HG03039 (cell line): ENCODE data around the gene ACBD3.

Experiments
- ATAC-seq: cut with Tn5 transposase; IDR thresholded peaks from one replicate; pipeline ENCODE4 v1.9.1; 2021; ENCODE audit warnings: mild to moderate bottlenecking, moderate library complexity; ENCODE audit not compliant: unreplicated experiment

Gene ACBD3

DNA sequence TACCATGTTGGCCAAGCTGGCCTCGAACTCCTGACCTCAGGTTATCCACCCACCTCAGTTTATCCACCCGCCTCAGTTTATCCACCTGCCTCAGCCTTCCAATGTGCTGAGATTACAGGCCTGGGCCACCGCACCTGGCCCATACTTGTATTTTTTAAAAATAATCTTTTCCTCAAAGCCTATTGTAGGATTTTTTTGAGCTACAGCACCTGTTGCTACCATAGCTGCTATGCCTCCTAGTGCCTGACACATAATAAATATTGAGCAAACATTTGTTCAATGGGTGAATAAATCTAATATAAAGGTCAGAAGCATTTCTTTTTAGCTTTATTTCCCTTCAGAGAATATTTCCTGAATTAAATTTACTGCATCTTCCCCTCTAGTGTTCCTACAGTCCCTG lies 15.7 kb upstream of the ACBD3 start:
- no peak for ATAC-seq

DNA sequence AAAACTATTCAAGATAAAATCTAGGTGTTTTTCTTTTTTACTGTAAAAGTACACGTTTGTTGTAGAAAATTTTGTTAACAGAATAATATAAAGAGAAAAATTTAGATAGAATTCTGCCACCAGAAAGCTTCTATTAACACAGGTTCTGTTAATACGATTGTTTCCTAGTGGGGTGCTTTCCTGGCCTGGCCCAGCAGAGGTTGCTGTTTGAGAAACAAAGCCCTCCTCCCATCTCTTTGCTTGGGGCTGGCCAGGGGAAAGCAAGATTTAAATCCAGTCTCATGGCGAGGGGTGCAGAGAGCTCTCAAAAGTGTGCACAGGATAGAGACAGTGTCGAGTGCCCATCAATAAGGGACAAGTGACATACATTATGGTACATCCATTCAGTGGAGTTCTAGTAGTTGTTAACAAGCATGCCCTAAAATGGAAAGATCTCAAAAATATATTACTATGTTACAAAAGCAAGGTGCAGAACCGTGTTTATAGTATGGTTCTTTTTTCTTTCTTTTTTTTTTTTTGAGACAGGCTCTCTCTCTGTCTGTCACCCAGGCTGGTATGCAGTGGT lies 14.6 kb upstream of the ACBD3 start:
- no peak for ATAC-seq

DNA sequence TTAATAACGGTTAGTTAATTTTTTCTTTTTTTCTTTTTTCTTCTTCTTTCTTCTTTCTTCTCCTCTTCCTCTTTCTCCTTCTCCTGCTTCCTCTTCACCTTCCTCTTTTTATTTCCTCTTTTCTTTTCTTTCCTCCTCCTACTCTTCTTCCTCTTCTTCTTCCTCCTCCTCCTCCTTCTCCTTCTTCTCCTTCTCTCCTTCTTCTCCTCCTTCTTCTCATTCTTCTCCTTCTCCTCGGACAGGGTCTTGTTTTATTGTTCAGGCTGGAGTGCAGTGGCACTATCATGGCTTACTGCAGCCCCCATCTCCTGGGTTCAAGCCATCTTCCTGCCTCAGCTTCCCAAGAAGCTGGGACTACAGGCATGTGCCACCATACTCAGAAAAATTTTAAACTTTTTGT lies 13.4 kb upstream of the ACBD3 start:
- ATAC-seq: no peak

DNA sequence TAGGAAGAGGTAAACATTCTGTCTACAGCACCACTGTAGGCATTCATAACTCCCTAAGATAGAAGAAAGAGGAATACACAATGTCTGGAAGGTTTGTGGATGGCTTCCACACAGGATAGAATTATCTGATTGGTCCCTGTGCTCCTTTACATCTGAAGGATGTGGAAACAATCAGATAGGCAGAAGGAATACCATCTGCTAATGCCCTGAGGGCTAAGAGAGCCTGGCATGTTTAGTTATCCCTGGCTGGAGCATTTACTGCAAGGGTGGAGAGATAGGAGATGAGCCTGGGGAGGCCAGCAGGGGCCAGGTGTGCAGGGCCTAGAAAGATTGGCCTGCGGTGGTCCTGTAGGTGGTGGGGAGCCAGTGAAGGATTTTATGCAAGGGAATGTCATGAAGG lies 8.6 kb upstream of the ACBD3 start:
- no peak for ATAC-seq

DNA sequence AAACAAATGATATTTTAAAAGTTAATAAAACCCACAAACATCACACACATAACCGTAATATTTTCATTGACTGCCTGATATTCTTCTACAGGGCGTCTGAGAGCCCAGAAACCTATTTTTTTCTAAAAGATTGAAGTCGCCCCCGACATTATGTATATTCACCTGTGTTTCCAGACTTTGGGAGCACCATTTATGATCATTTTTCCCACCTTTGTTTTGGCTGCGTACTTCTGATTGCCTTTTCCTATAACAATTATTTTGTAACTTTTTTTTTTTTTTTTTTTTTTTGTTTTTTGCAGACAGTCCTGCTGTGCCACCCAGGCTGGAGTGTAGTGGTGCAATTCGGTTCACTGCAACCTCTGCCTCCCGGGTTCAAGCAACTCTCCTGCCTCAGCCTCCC lies 839 bp upstream of the ACBD3 start:
- ATAC-seq: no peak

DNA sequence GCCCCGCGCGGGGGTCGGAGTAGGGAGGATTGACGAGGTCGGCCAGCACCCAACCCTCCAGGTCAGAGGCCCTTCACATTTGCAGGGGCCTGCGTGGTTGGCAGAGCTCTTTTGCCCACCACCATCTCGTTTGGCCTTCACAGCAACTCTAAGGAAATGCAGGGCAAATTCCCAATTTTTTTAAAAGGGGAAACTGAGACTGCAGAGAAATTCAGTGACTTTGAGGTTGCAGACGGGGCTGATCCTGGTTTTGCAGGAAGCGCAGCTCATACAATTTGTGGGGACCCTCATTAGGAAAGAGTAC lies 430 bp upstream of the ACBD3 start:
- no peak for ATAC-seq

DNA sequence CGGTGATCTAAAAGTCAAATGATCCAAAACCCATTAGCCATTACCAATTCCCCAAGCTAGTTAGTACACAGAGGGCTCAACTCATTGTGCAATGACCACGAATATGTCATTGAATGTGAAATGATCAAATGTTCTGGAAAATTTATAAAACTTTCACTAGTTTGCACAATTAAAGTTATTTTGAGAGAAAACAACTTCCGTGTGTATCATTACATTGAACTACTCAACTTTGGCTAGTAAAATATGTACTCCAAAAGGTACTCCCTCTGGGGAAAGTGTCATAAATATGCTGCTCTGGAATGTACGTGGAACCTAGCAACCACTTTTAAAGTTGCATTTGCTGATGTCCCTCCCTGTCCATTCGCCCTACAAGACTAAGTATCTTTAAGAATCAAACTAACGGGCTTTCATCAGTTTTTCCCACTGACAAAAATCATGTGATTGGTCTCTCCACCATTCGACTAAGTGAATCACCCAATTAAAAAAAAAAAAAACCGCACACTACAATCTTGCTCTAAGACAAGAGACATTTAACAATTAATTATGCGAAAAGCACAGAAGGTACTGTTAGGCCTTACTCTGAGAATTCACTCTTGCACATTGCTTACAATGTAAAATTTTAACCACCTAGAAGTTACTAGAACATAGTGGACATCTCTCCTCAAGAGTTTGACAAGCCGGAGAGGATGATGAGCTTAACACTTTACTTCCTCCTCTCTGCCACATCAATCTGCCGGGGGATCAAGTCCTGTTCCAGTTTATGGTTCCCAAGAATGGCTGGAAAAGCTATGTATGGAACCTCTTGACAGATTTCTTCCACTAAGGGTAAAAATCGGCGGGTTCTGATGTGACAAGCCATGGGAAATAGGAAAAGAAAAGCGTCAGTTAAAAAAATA lies 1.2 kb downstream of the ACBD3 start:
- no peak for ATAC-seq

DNA sequence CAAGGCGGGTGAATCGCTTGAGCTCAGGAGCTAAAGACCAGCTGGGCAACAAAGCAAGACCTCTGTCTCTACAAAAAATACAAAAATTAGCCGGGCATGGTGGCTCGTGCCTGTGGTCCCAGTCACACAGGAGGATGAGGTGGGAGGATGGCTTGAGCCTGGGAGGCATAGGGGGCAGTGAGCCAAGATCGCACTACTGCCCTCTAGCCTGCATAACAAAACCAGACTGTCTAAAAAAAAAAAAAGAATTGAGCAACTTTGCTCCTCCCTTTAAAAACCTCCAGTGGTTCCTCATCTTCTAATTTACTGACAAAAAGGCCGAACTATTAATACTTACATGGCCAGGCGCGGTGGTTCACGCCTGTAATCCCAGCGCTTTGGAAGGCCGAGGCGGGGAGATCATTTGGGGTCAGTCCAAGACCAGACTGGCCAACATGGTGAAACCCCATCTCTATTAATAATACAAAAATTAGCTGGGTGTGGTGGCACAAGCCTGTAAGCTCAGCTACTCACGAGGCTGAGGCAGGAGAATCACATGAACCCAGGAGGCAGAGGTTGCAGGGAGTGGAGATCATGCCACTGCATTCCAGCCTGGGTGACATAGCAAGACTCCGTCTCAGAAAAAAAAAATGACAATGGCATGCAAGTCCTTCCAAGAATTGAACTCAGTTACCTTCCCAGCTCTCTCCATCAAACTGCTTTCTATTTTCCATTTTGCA lies 4.4 kb downstream of the ACBD3 start:
- ATAC-seq: no peak

DNA sequence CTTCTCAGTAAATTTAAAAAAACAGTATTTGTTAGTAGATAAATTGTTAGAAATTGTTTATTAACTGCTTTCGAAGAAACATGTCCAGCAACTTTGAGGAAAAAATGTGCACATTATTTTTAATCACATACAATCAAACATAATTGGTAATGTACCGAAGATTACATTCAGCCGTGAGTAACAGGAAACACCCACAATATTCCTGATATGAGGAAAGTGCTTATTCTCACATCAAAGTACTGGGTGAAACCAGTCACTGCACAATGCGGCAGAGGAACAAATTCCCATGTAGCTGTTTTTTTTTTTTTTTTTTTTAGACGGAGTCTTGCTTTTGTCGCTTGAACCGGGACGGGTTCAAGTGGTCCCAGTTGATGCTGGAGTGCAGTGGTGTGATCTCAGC lies 9.7 kb downstream of the ACBD3 start:
- ATAC-seq: no peak

DNA sequence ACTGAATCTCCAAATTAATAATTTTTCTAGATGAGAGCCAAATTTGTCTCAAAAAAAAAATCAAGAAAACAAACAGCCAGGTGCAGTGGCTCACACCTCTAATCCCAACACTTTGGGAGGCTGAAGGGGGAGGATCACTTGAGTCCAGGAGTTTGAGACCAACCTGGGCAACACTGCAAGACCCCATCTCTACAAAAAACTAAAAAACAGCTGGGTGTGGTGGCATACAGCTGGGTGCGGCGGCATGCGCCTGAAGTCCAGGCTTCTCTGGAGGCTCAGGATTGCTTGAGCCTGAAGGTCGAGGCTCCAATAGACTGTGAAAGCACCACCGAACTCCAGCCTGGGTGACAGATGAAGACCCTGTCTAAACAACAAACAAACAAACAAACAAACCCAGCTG lies 14.0 kb downstream of the ACBD3 start:
- no peak for ATAC-seq

DNA sequence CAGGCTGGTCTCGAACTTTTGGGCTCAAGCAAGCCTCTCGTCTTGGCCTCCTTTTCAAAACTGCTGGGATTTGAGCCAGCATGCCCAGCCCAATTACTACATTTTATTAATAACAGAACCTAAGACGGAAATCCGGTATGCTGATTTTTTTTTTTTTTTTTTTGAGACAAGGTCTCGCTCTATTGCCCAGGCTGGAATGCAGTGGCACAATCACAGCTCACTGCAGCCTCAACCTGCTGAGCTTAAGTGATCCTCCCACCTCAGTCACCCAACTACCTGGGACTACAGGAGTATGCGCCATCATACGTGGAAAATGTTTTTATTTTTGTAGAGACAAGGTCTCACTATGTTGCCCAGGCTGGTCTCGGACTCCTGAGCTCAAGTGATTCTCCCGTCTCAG lies 20.2 kb downstream of the ACBD3 start:
- ATAC-seq: no peak

DNA sequence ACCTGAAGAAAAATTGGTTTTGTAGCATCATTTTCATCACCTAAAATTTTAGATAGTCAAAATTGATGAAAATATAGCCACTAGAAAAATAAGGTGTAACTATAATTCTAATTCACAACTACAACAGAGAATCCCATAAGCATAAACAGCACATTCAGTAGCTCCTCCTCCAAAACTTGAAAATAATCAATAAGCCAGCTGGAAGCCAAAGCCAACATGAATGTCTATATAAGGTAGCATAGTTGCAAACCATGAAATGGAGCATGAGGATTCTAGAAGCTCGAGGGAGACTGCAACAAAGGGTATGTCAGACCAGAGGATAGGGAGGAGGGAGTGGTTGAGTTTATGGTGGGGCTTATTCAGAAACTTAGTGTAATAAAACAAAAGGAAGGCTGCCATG lies 22.4 kb downstream of the ACBD3 start:
- ATAC-seq: no peak

DNA sequence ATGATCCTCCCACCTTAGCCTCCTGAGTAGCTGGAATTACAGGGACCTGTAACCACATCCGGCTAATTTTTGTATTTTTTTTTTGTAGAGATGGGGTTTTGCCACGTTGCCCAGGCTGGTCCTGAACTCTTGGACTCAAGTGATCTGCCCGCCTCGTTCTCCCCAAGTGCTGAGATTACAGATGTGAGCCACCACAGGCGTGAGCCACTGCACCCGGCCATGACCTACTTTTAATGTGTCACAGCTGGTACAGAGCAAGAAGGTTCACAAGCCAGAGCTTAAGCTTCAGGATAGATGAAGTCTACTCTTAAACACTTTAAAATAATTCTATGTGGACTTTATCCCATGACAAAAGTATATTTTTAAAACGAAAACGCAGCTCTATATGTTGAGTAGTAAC lies 23.6 kb downstream of the ACBD3 start:
- no peak for ATAC-seq

DNA sequence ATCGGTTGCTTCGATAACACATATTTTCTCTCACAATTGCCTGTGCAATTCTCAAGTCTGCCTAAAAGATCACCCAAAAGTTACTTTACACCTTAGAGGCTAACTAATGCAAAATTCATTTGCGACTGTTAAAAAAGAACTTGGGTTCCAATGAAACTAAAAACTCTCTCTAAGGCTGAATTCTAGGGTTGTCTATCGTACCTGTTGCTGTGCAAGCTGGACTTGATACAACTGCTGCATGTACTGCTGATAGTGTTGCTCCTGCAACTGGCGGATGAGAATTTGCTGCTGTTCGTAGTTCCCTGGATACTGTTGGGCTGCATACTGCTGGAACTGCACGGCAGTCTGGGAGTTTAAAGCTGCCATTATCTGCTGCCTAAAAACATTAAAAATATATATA lies 27.6 kb downstream of the ACBD3 start:
- ATAC-seq: no peak

DNA sequence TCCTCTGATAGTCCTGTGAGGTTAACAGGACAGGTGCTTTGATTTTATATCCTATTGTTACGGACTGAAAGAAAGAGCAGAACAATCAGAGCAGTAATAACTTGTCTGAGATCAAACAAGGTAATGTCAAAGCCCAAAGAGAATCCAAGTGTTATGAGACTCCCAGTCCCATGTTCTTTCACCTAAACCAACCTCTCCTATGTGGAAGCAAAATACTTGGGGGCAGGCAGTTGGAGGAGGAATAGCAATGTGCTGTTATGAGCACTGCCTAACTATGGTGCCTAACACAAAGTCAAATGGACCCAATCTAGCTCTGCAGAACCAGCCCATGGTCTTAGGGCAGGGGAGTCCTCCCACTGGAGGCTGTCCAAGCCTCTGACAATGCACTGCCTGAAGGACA lies 28.1 kb downstream of the ACBD3 start:
- no peak for ATAC-seq

DNA sequence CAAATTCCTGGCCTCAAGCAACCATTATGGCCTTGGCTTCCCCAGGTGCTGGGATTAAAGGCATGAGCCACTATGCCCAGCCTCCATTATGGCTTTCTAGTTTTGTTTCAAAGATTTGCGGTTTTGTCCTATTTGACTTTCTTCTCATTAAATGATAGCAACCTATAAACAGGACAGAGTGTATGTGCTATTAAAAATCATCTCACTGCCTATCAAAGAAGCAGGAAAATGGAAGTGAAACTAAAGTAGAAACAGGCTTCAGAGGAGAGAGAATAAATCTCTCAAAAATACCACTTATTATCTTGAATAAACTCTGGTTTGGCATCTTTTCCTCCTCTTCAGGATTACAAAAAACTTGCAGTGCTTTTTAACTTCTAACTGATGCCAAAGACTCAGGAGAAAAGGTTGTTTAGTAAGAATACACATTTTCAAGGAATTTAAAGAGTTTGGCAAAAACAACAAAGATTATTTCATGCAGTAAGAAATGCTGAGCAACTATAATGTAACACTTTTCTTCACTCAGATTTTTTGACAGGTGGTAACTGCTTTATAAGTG lies 28.7 kb downstream of the ACBD3 start:
- no peak for ATAC-seq

DNA sequence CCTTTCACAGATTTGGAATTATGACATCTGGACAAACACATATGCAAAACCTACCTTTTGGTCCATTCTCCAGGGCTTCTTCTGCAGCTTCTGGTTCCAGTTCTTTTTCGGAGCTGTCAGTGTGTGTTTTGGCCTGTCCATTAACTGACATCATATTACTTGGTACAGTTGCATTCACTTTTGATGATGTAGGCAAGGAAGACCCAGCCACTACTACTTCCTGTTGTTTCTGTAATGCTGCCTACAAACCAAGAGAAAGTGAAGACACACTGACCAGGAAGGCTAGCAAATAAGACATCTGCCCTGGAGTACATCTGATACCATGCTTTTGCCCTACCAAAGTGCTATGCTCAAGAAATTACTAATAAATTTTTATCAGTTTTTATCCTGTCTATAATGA lies 31.9 kb downstream of the ACBD3 start:
- no peak for ATAC-seq

DNA sequence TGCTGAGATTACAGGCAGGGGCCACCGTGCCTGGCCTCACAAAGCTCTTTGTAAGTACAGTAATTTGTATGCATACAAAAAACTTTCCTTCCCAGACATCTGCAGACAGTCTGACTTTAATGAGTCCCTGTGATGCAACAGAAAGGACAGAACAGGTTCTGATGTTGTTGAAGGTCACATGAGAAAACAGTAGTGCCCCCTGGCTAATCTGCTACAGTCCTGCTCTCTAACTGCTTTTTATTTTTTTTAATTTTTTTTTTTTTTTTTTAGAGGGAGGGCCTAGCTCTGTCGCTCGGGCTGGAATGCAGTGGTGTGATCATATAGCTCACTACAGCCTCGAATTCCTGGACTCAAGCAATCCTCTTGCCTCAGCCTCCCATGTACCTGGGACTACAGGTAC lies 36.7 kb downstream of the ACBD3 start:
- no peak for ATAC-seq

DNA sequence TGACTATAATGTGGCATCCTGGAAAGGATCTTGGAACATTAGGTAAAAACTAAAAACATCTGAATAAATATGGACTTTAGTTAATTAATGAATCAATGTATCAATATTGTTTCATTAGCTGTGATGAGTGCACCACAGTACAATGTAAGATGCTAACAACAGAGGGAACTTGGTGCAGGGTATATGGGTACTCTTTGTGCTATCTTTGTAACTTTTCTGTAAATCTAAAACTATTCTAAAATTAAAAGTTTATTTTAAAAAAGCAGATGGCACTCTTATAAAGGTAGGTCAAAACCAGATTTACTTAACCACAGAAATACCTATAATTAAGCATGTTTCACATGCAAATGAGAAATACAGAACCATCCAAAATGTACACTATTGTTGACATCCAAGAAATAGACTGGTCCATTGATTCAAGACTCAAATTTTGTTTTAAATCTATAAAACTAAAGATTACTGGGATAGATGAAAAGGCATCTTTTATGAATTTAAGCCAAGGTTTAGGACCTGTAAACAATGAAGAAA lies 38.4 kb downstream of the ACBD3 start:
- ATAC-seq: no peak

DNA sequence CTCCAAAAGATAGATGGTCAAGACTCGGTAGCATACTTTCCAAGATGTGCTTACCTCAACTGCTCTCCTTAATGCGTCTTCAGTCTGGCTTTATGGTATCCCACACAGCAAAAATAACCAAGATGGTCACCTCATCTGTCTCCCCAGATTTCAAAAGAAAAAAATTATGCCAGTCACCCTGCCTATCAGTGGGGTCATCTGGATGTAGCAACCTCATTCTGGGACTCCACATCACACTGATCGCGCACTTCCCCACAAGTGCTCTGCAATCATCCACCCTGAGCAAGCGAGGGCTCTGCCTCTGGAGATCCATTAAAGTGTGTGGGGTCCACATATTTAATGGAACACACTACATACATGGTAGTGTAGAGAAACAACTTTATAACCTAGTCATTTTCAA lies 42.5 kb downstream of the ACBD3 start:
- no peak for ATAC-seq

DNA sequence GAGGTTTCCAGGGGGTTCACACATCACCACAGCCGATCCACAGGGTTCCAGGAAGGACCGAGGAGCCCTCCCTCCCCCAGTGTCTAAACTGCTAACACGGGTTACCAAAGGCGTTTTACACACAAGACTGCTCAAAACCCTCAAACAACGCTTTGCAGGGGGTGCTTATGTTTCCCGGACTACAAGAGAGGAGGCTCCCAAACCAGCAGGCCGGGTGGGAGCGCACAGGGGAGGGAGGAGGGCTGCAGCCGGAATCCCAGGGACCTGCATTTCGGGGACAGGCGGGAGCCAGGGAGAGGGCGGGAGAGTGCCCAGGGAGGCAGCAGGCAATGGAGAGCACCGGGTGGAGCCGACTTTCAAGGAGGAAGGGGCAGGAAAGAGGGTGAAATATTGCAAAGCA lies 50.8 kb downstream of the ACBD3 start:
- no peak for ATAC-seq
